Right cardiac atrium (tissue), 5 donors: ENCODE measurements around the gene EIF2S2. TPM values are rescaled to one million over a fixed set of nuclear protein-coding genes. Genes with fewer than 3 reads are reported as not detected.

ENCODE experiments used
- ATAC-seq, 2 donors: fragments of 200-7000 bp; cut with Tn5 transposase; one replicate each; pipeline versions ENCODE4 v1.8.0 to v1.9.1; 2020; ENCODE audit warnings: moderate library complexity in 2 of 2, mild to moderate bottlenecking in 1 of 2
- DNase-seq, 3 donors: peaks; one replicate each; pipeline ENCODE4 v3.0.0-alpha.2; 2020
- H3K27ac ChIP-seq: one replicate; pipeline ENCODE4 v1.5.1; 2013; ENCODE audit warnings: mild to moderate bottlenecking, low read length, control low read depth, moderate library complexity
- H3K27me3 ChIP-seq: one replicate; pipeline ENCODE4 v1.6.1; 2013; ENCODE audit not compliant: control insufficient read depth, insufficient read depth
- H3K4me1 ChIP-seq: one replicate; pipeline ENCODE4 v1.6.1; 2013; ENCODE audit warnings: low read length; ENCODE audit not compliant: control insufficient read depth, insufficient read depth
- H3K4me3 ChIP-seq: one replicate; pipeline ENCODE4 v1.5.1; 2013; ENCODE audit warnings: low read length, control low read depth
- H3K9me3 ChIP-seq: one replicate; pipeline ENCODE4 v1.6.1; 2013; ENCODE audit warnings: low read length; ENCODE audit not compliant: control insufficient read depth
- WGBS: extraction: QIAGEN DNeasy Blood & Tissue Kit; methylation state at CpG from one replicate; pipeline ENCODE4 v1.1.7; 2013; 5-methylcytosine and 5-hydroxymethylcytosine counted together
- intact Hi-C, 4 donors: fragments of 100-400 bp; cut with DNase I; formaldehyde crosslinking; loops; one replicate each; pipeline versions ENCODE4 v1.11.0 to v1.14.0; 2022 to 2023
- polyA plus RNA-seq: library from polyadenylated mRNA; stranded (reverse); fragments of 200-250 nt; gene quantifications from one replicate; pipeline ENCODE4 v1.2.3, GENCODE V29; 2013
- total RNA-seq, 4 donors: library from RNA; stranded (reverse); fragmentation: NEBNext Ultra II Directional; extraction: Animal tissue kit (Norgen Biotek cat#: 25700); gene quantifications; one replicate each; pipeline ENCODE4 v1.2.1, GENCODE V29; 2021
- donor health status: healthy with polysubstance abuse.
- donor health status: DM: no; HTN: yes; CAD: no.
- donor health status: DM: no; HTN: no; CAD: no.
- donor health status: DM: no; HTN: yes; CAD: no; lungs with severe emphysema.
- donor health status: DM: yes; HTN: yes; CAD: no.

Gene EIF2S2
- total and polyA plus RNA-seq, 5 donors = 36.0 to 46.9 (median 38.4) TPM

- Histone ChIP-seq H3K4me1 (peaks cover 7% of the 10 kb centered on the region), H3K27ac (peak overlapping the region; percentile 59), H3K4me3 (no peak overlapping the region), H3K27me3 (no peaks in the 10 kb centered on the region), H3K9me3 (no peaks in the 10 kb centered on the region)
- 71% methylated on average over 15 of the region's 15 CpGs for WGBS
- intact Hi-C loops = no loop called here
- no peak for DNase-seq
- no peak for ATAC-seq
Observed at GRCh38 chr20:34088305-34089174, 23.5 kb downstream of the EIF2S2 start.

- intact Hi-C loops = no loop called here
- 62% methylated on average over 5 of the region's 5 CpGs for WGBS
- no peak overlapping the region for H3K27ac ChIP-seq
Observed at GRCh38 chr20:34085544-34086040, 26.5 kb downstream of the EIF2S2 start.

GRCh38 chr20:34084227-34084923 lies 27.7 kb downstream of the EIF2S2 start:
- Histone ChIP-seq H3K4me1 (peaks cover 7% of the 10 kb centered on the region), H3K27ac (no peak overlapping the region), H3K9me3 (no peaks in the 10 kb centered on the region), H3K4me3 (no peak overlapping the region), H3K27me3 (no peaks in the 10 kb centered on the region)
- intact Hi-C loops = no loop called here
- WGBS = 84% methylated on average over 9 of the region's 9 CpGs
- ATAC-seq = no peak
- DNase-seq = no peak

More at GRCh38 chr20:34085544-34086040, 26.5 kb downstream of the EIF2S2 start:
- ATAC-seq (no peak), DNase-seq (no peak)
- H3K4me3 ChIP-seq = no peak overlapping the region
- H3K4me1 ChIP-seq = peaks cover 7% of the 10 kb centered on the region
- H3K27me3 ChIP-seq = no peaks in the 10 kb centered on the region
- H3K9me3 ChIP-seq = no peaks in the 10 kb centered on the region

- Histone ChIP-seq H3K4me3 (no peak overlapping the region), H3K27ac (no peak overlapping the region), H3K9me3 (no peaks in the 10 kb centered on the region), H3K27me3 (no peaks in the 10 kb centered on the region), H3K4me1 (peaks cover 7% of the 10 kb centered on the region)
- WGBS = 94% methylated on average over 2 of the region's 2 CpGs
- no peak for DNase-seq
- no peak for ATAC-seq
- intact Hi-C loops = no loop called here
Observed at GRCh38 chr20:34083781-34084180, 28.3 kb downstream of the EIF2S2 start.

- H3K4me3 ChIP-seq = no peak overlapping the region
- no peaks in the 10 kb centered on the region for H3K9me3 ChIP-seq
- intact Hi-C loops = no loop called here
- peak; percentile 85 to 93 for ATAC-seq
- peaks cover 7% of the 10 kb centered on the region for H3K4me1 ChIP-seq
- H3K27ac ChIP-seq = peak overlapping the region; percentile 38
- DNase-seq = peak; percentile 80 to 90 (median 90)
- no peaks in the 10 kb centered on the region for H3K27me3 ChIP-seq
- WGBS = 23% methylated on average over 7 of the region's 7 CpGs
Observed at GRCh38 chr20:34083137-34083536, 28.9 kb downstream of the EIF2S2 start.

GRCh38 chr20:34082232-34082887 lies 29.7 kb downstream of the EIF2S2 start:
- intact Hi-C loops = no loop called here
- WGBS = 87% methylated on average over 8 of the region's 8 CpGs
- Histone ChIP-seq H3K4me1 (peaks cover 7% of the 10 kb centered on the region), H3K27me3 (no peaks in the 10 kb centered on the region), H3K9me3 (no peaks in the 10 kb centered on the region), H3K4me3 (no peak overlapping the region), H3K27ac (no peak overlapping the region)
- DNase-seq (no peak), ATAC-seq (no peak)

GRCh38 chr20:34079818-34080217 lies 32.2 kb downstream of the EIF2S2 start:
- no peaks in the 10 kb centered on the region for H3K9me3 ChIP-seq
- DNase-seq (no peak), ATAC-seq (no peak)
- intact Hi-C loops = no loop called here
- WGBS = 98% methylated on average over 6 of the region's 6 CpGs
- H3K27ac ChIP-seq = no peak overlapping the region
- no peak overlapping the region for H3K4me3 ChIP-seq
- no peaks in the 10 kb centered on the region for H3K27me3 ChIP-seq
- peaks cover 7% of the 10 kb centered on the region for H3K4me1 ChIP-seq

- Histone ChIP-seq H3K9me3 (no peaks in the 10 kb centered on the region), H3K27me3 (no peaks in the 10 kb centered on the region), H3K4me3 (no peak overlapping the region), H3K4me1 (peaks cover 3% of the 10 kb centered on the region), H3K27ac (no peak overlapping the region)
- ATAC-seq (no peak), DNase-seq (no peak)
- intact Hi-C loops = no loop called here
- 97% methylated on average over 5 of the region's 5 CpGs for WGBS
Observed at GRCh38 chr20:34078540-34078939, 33.5 kb downstream of the EIF2S2 start.

- 91% methylated on average over 20 of the region's 20 CpGs for WGBS
- H3K27ac ChIP-seq = no peak overlapping the region
- no peak for DNase-seq
- H3K4me1 ChIP-seq = no peaks in the 10 kb centered on the region
- H3K4me3 ChIP-seq = no peak overlapping the region
- ATAC-seq = no peak
- H3K27me3 ChIP-seq = no peaks in the 10 kb centered on the region
- intact Hi-C loops = no loop called here
- no peaks in the 10 kb centered on the region for H3K9me3 ChIP-seq
Observed at GRCh38 chr20:34076952-34077351, 35.1 kb downstream of the EIF2S2 start.

- 71% methylated on average over 16 of the region's 16 CpGs for WGBS
- no peaks in the 10 kb centered on the region for H3K9me3 ChIP-seq
- H3K27ac ChIP-seq = no peak overlapping the region
- ATAC-seq (no peak), DNase-seq (no peak)
- no peaks in the 10 kb centered on the region for H3K27me3 ChIP-seq
- intact Hi-C loops = no loop called here
- no peaks in the 10 kb centered on the region for H3K4me1 ChIP-seq
- H3K4me3 ChIP-seq = no peak overlapping the region
Observed at GRCh38 chr20:34075647-34076046, 36.4 kb downstream of the EIF2S2 start.
